HG02588 (cell line): ENCODE data around the gene KCNH6.

Source experiments
- ATAC-seq: cut with Tn5 transposase; IDR thresholded peaks from one replicate; pipeline ENCODE4 v1.9.1; 2021; ENCODE audit warnings: mild to moderate bottlenecking, moderate library complexity; ENCODE audit not compliant: unreplicated experiment

The KCNH6 gene

GRCh38 chr17:63511331-63511730, 11.8 kb upstream of the KCNH6 start:
- no peak for ATAC-seq

- no peak for ATAC-seq
These were observed 10.8 kb upstream of the KCNH6 start for GRCh38 chr17:63512388-63512787.

GRCh38 chr17:63512896-63513644, 10.1 kb upstream of the KCNH6 start:
- no peak for ATAC-seq

GRCh38 chr17:63514477-63514876, 8.7 kb upstream of the KCNH6 start:
- ATAC-seq = no peak

- ATAC-seq = no peak
These were observed 8.2 kb upstream of the KCNH6 start for GRCh38 chr17:63514974-63515373.

- no peak for ATAC-seq
These were observed 7.7 kb upstream of the KCNH6 start for GRCh38 chr17:63515426-63515825.

GRCh38 chr17:63516910-63517824, 6.0 kb upstream of the KCNH6 start:
- no peak for ATAC-seq

GRCh38 chr17:63517825-63518534, 5.2 kb upstream of the KCNH6 start:
- ATAC-seq = no peak

GRCh38 chr17:63519116-63519881, 3.9 kb upstream of the KCNH6 start:
- no peak for ATAC-seq

GRCh38 chr17:63519972-63520882, 2.9 kb upstream of the KCNH6 start:
- ATAC-seq = no peak

GRCh38 chr17:63524051-63524450, 893 bp downstream of the KCNH6 start:
- ATAC-seq = no peak

GRCh38 chr17:63525190-63525946, 2.2 kb downstream of the KCNH6 start:
- no peak for ATAC-seq

- no peak for ATAC-seq
These were observed 3.7 kb downstream of the KCNH6 start for GRCh38 chr17:63526861-63527260.

GRCh38 chr17:63528183-63528582, 5.0 kb downstream of the KCNH6 start:
- ATAC-seq = no peak

- no peak for ATAC-seq
These were observed 6.8 kb downstream of the KCNH6 start for GRCh38 chr17:63529711-63530556.

- ATAC-seq = no peak
These were observed 7.4 kb downstream of the KCNH6 start for GRCh38 chr17:63530557-63531021.

GRCh38 chr17:63531022-63531965, 8.1 kb downstream of the KCNH6 start:
- no peak for ATAC-seq
